Measurements from ENCODE around the gene RASGRP4.
"Not testable (repeated sequence)": the region's sequence is repeated elsewhere in the genome, so short reads cannot be mapped to it uniquely, and the experiment has no call there.

Gene RASGRP4

GRCh38 chr19:38445362-38445761 is 19.3 kb upstream of the RASGRP4 start:
- DNase-seq = no peak

- DNase-seq = no peak
Measured at GRCh38 chr19:38444026-38444425, 18.0 kb upstream of the RASGRP4 start.

GRCh38 chr19:38443458-38443999 is 17.5 kb upstream of the RASGRP4 start:
- no peak for DNase-seq

- no peak for DNase-seq
Measured at GRCh38 chr19:38442736-38443135, 16.7 kb upstream of the RASGRP4 start.

GRCh38 chr19:38441657-38442348 is 15.8 kb upstream of the RASGRP4 start:
- no peak for DNase-seq

GRCh38 chr19:38440592-38440991 is 14.6 kb upstream of the RASGRP4 start:
- DNase-seq = no peak

GRCh38 chr19:38437917-38438316 is 11.9 kb upstream of the RASGRP4 start:
- DNase-seq = no peak

GRCh38 chr19:38437295-38437694 is 11.3 kb upstream of the RASGRP4 start:
- no peak for DNase-seq

GRCh38 chr19:38434549-38435051 is 8.6 kb upstream of the RASGRP4 start:
- no peak for DNase-seq

GRCh38 chr19:38433268-38433733 is 7.3 kb upstream of the RASGRP4 start, which contains the start of gene RYR1:
RYR1 (plus strand) TSS chr19:38433691; CDS start chr19:38433830, 139 bp downstream.
- no peak for DNase-seq

- DNase-seq = no peak
Measured at GRCh38 chr19:38430931-38431330, 4.9 kb upstream of the RASGRP4 start.

GRCh38 chr19:38429811-38430156 is 3.8 kb upstream of the RASGRP4 start:
- DNase-seq = no peak

- DNase-seq = no peak
Measured at GRCh38 chr19:38429055-38429810, 3.2 kb upstream of the RASGRP4 start.

- not testable (repeated sequence) for DNase-seq
Measured at GRCh38 chr19:38427035-38427677, 1.1 kb upstream of the RASGRP4 start.

GRCh38 chr19:38425222-38425809 is 703 bp downstream of the RASGRP4 start:
- no peak for DNase-seq

GRCh38 chr19:38424272-38424671 is 1.7 kb downstream of the RASGRP4 start:
- no peak for DNase-seq

- DNase-seq = no peak
Measured at GRCh38 chr19:38422438-38422837, 3.6 kb downstream of the RASGRP4 start.

GRCh38 chr19:38421856-38422255 is 4.2 kb downstream of the RASGRP4 start:
- DNase-seq = no peak

- no peak for DNase-seq
Measured at GRCh38 chr19:38420935-38421334, 5.1 kb downstream of the RASGRP4 start.

GRCh38 chr19:38417544-38418506 is 8.2 kb downstream of the RASGRP4 start:
- no peak for DNase-seq

- no peak for DNase-seq
Measured at GRCh38 chr19:38417146-38417543, 8.9 kb downstream of the RASGRP4 start.

GRCh38 chr19:38413416-38413815 is 12.6 kb downstream of the RASGRP4 start:
- DNase-seq = no peak

Measured in fibroblast of upper back skin (primary cell).